LoVo (cell line): ENCODE results near the gene EPHA1.

ENCODE experiments used
- DNase-seq: peaks from one replicate; pipeline ENCODE4 v3.0.0-alpha.2; 2016; ENCODE audit warnings: low spot score

Gene EPHA1

DNA sequence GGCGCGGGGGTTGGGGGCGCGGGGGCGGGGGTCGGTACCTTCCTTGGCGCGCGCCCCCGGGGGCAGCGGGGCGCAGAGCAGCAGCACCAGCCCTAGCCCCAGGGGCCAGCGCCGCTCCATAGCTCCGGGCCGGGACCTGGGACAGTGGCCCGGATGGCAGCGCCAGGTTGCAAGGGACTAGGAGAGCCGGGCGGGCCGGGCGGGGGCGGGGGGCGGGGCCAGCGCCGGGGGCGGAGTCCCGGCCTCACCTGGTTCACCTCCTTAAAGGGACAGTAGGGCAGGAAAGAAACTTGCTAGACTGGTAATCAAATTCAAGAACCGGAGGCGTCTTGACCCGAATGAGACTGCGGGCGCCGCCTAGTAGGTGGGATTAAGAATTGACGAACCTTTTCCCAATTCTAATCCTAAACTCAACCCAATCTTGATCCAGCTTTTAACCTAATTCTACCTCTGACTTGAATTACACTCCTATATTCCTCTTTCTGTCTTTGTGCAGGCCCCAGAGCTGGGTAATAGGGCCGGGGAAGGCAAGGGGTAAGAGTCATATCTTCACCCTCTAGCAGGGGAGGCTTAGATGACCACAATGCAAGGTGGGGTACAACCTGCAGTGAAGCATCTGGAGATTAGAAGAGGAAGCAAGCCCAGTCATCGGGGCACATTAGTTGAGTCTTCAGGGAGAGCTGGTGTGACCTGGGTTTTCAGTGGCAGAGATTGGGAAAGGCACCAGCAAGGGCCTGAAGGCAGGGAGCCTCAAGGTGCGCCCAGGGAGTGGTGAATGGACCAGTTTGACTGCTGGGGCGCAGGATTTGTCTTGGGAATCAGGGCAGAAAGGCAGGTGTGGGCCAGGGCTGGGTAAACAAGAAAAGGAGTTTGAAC is at the start of gene EPHA1:
EPHA1 (minus strand) TSS at position 171 of the 876 bp plus-strand sequence; CDS start at position 120, 51 bp downstream.
- peak; percentile 95 for DNase-seq

DNA sequence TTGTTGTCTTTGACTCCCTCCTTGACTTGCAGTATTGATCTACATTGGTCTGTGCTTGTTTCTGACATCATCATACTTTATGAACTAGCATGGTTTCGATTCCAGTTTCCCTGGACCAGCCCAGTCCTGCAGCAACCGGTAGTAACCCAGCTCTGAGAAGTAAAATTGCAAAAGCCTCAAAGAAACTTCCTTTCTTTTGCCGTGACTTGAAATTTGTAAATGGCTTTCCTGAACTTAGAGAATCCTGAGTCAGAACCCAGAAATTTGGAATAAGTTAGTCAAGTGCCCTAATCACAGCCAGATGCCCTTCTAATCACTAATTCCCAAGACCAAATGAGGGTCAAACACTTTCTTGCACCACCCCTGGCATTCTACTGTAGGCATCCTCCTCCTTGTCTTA is 49.6 kb upstream of the EPHA1 start:
- no peak for DNase-seq

DNA sequence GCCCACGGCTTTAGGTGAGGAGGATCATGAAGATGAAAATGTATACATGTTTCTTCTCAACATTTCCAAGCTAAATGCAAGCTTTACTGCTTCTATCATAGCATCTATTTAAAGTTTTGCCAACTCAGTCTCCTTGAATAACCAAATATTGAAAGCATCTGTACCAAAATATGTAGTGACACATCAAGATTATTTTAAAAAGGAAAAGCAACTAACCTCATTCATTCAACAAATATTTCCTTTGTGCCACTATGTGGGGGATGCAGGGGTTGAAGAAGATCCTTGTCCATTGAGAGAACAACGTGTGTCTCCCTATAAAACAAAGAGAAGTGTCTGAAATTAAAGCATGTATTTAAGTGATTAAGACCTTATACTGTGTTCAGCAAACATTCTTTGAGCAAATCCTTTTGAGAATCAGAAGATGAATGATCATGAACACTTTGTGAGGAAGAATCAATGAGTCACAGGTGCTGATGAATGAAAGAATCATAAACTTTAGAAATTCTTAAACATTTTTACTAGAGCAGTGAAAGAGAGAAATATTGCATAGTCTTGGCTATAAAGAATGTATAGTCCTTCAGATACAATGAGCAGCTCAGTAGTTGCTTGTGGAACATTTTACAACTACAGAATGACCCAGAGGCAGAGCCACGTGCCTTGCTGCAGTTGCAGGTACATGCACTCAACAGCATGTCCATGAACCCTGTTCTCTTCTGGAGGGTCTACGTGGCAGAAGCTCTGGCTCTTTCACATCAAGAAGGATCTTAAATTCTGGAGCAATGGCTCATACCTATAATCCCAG is 48.5 kb upstream of the EPHA1 start:
- DNase-seq, result no peak

DNA sequence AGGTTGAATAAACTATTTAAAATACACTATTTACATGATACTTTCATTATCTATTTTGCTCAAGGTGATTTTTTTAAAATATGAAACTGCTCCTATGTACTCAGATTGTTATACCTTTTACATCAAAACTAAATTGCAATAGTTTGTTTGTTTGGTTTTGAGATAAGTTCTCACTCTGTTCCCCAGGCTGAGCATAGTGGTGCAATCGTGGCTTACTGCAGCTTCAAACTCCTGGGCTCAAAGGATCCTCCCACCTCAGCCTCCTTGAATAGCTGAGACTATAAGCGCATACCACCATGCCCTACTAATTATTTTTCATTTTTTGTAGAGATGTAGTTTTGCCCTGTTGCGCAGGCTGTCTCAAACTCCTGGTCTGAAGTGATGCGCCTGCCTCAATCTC is 47.3 kb upstream of the EPHA1 start:
- no peak for DNase-seq

DNA sequence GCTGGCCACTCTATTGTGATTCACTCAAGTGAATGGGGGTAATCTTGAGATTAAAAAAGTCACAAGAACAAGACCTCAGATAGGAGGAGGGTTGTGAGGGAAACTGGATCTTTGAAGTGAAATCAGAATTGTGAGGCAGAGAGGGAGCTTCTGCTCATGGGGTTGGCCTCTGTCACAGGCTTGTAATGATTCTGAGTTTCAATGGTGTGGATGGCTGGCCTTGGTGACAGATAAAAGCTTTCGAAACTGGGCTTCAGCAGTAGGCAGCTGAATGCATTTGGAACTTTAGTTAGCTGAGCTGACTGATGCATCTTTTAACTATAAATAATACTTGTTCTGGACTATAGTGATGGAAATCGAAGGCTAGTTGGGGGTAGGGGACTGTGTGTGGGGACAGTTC is 46.8 kb upstream of the EPHA1 start:
- DNase-seq, result no peak

DNA sequence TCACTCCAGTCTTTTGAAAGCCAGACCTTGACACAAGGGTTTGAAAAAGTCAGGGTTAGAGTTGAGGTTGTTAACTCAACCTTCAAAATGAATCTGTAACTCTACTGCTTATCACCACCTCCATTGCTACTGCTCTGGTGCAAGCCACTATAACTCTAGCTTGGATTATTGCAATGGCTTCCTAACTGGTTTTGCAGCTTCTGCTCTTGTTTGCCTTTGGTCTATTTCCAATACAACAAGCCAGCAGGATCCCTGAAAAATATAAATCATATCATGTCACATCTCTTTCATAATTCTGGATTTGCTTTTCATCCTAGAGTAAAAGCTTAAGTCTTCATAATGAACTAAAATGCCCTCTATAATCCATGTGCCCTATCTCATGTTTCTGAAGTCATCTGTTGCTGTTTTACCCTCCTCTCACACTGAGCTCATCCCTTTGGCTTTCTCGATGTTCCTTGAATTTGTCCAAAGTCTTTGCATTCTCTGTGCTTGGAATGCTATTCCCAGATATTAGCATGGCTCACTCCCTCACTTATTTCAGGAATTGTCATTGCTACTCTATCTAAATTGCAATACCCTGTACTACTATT is 45.5 kb upstream of the EPHA1 start:
- no peak for DNase-seq

DNA sequence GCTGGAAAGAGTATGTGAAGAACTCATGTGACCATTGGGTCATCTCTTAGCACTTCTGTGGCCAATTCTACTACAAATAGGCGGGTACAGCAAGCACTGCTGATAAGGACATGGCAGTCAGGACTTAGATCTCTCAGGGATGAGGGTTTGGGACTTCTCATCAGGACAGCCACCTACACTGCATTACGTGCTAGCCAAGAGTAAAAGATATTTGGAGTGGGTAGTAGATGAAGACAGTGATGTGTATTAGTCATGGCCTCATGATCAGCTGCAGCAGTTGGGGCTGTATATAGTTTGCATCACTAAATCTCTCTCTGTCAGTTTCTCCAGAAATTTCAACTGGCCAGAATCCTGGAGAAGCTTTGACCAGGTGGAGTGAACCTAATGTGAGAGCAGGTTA is 43.8 kb upstream of the EPHA1 start:
- no peak for DNase-seq

DNA sequence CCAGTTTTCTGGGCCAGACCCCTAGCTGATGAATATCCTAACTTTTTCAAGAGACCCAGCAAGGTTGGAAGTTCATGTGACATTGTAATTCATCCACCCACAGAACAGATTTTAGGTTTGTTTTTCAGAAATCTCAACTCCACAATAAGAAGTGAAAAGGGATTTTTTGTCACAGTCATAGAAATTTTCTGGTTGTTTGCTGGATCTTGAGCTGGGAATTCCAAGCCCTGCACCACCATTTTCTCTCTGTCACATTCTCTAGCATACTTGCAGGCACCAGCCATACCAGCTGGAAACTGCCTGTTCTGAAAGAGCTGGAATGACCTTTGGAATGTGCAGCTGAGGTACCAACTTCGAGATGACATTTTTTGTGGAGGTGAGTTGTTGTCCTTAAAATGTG is 43.1 kb upstream of the EPHA1 start:
- no peak for DNase-seq

DNA sequence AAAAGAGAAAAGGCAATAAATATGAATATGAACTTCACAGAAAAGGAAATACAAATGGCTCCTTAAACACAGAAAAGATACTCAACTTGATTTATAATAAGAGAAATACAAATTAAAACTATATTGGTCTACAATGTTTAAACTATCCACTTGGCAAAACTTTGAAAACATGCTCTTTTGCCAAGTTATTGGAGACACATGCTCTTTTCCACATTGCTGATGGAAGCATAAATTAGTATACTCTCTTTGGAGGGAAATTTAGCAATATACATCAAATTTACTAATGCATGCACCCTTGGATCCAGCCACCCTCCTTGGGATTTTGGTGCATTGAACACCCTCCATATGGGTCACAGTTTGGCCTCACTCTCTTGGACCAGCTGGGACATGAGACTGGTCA is 42.5 kb upstream of the EPHA1 start:
- DNase-seq, result no peak

DNA sequence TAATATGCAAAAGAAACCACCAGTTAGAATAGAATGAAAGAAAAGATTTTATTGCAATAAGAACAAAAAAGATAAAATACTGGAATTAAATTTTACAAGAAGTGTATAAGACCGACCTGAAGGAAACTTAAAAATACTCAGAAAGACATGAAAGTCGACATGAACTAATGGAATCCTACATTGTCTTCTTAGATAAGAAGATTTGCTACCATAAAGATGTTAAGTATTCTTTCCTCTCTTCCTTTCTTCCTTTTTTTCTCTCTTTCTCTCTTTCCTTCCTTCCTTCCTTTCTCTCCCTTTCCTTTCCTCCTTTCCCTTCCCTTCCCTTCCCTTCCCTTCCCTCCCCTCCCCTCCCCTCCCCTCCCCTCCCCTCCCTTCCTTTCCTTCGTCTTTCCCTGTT is 41.1 kb upstream of the EPHA1 start:
- DNase-seq, result no peak

DNA sequence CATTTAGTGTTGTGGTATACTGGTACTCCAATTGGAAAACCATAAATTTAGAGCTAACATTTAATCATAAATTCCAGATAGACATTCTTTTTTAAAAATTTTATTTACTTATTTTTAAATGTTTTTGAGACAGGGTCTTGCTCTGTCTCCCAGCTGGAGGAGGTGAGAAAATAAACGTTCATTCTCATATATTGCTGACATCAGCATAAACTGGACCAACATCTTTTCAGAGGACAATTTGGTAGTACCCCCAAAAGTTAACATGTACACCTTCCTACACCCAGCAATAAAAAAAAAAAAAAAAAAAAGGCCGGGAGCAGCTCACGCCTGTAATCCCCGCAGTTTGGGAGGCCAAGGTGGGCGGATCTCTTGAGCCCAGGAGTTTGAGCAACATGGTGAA is 39.8 kb upstream of the EPHA1 start:
- DNase-seq, result no peak

DNA sequence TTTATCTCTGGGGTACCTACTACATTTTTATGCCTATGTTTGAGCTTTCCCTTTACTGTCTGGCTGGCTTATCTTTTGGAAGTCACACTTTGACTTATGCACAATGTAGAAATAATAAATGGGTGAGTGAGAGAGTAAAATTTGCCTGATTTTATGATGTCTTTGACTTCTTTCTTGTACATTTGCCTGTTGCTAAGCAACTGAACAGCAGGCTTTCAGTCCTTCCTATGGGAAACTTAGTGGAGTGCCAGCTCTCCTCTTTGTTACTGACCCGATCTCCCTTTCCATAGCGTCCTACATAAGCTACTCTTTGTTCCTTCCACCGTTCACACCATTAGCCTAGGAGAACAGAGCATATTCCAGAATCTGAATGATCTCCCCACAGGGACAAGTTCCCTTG is 38.8 kb upstream of the EPHA1 start:
- no peak for DNase-seq

DNA sequence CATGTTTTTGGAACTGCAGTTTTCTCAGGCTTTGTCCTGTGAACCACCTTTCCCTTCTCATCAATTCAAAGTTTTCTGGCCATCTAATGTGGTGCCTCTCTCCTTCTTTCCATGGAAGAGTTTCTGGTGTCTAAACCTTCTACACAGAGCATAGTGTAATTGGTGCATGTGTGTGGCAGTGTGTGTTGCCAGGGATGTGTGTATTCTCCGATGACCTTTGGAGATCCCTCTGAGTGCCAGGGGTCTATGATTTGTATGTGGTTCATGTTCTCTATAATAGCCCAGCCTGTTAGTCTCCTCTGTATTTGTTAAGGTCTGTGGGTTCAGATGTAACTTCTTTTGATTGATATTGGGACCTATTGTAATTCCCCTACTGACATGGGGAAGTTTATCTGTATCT is 36.1 kb upstream of the EPHA1 start:
- no peak for DNase-seq

DNA sequence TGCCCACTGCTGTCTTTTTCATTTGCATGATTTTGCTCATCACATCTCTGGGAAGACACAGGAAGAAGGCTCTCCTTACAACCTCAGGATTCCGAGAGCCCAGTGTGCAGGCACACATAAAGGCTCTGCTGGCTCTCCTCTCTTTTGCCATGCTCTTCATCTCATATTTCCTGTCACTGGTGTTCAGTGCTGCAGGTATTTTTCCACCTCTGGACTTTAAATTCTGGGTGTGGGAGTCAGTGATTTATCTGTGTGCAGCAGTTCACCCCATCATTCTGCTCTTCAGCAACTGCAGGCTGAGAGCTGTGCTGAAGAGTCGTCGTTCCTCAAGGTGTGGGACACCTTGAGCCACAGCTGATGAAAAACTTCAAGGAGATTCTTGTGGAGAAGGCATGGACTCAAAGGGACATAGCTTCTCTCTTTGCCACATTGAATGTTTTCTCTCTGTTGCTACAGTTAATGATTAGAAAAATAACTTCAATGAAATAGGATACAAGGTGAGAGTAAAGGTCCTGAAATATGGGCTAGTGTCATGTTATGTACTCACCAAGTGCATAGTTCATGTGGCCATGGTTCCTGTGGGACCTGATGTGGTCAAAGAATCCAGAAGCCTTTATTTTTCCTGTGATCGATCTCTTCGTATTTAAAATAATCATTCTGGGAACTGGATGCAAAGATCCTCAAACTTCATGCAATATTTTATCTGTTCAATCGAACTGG is 35.6 kb upstream of the EPHA1 start:
- no peak for DNase-seq

DNA sequence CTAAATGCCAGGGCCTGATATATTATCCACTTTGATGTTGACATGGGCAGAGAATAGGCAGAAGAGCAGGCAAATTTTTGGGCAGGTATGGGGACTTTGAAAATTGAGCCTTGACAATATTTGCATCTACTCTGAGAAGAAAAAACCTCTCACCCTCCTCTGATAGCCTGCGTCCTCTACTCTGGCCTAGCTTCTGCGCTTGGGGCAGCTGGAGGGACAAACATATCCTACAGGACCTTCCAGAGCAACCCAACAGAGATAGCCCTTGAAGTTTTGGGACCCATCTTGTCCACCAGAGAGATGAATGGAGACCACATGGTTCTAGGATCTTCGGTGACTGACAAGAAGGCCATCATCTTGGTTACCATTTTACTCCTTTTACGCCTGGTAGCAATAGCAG is 34.5 kb upstream of the EPHA1 start, which contains the start of gene TAS2R60:
TAS2R60 (plus strand) TSS at position 301 of the 400 bp plus-strand sequence; CDS start at position 301, 0 bp downstream.
- no peak for DNase-seq

DNA sequence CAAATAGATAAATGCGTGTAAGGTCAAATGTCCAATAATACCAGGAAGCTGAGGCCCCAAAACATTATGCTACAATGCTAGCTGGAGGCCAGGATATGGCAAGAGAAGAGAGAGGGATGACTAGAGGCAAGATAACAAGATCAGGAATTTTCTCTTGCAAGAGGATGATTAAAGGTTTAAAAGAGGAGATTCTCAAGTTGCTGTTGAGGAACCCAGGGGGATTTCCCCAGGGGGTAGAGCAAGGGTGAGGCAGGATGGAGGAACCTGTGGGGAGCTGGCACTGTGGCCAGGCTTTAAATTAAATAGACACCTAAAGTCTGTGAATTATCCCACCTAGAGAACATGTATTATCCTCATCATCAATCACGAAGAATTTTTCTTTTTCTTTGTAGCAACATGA is 31.2 kb upstream of the EPHA1 start:
- no peak for DNase-seq

DNA sequence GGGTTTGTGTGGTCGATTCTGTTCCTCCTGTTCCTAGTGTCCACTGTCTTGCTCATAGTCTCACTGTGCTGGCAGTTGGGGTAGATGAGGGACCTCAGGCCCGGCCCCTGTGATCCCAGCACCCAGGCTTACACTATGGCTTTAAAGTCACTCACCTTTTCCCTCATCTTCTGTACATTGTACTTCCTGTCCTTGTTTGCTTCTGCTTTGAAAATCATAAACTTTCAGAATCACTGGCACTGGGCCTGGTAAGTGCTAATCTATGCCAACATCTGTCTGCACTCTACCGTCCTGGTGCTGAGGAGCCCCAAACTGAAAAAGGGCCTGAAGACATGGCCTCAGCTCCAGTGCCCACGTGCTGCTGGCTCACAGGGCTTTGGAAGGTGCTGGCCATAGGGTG is 28.9 kb upstream of the EPHA1 start:
- DNase-seq, result no peak

DNA sequence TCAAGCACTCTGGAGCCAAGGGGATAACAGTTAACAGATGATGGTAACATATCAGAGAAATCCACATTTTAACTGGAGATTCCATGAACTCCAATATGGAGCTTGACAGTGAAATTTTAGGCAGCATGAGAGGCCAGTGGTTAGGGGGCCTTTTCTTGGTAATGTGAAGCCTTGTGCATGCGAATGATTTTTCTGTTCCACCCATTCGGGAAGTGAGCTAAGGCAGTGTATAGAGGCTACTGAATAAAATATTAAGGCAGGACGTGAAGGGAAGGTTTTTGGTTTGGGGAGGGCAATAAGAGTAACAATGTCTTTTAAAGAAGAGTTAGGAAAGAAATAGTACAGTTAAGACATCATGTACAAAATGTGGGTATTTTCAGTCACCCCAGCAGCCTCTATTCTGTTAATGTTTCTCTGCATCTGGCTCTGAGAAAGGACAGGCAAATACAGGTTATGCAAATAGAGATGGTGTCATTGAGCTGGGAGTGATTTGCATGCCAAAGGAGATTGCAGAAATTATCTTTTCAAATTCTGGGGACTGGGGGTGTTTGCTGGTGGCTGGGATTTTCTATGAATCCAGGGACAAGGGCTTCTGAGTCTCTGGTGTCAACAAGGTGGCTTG is 27.8 kb upstream of the EPHA1 start:
- DNase-seq, result no peak

DNA sequence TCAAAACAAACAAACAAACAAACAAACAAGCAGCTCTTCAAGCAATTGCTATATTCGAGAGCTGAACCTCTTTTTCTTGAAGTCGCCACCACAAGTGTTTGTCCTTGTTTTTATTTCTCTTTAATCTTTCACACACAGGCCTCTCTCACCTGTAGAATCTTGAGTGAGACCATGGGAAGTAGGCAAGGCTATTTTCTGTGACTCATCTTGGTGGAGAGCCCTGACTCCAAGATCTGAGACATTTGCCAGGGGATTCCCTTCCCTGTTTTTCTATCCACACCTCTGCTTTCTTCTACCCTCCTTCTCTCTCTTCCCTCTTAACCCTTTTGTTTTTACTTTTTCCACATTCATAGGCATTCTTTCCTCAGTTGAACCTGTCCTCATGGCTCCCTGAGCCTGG is 26.6 kb upstream of the EPHA1 start:
- DNase-seq, result peak; percentile 42

DNA sequence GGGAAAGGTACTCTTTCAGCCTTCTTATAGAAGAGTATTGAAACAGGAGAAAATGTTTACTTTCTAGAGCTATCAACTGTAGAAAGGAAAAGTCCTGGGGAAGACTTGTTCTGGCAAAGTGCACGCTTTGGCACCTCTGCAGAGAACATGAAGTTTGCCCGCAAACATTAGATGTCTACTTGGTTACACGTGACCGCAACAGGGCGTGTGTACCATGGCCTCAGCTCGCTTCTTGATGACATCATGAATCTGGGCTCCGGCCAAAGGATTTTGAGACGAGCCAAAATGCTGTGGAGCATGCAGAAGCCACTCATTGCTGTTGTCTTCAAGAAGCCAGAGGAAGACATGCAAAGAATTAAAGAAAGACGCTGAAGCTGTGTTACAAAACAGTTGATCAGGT is 26.0 kb upstream of the EPHA1 start:
- DNase-seq, result peak; percentile 68

DNA sequence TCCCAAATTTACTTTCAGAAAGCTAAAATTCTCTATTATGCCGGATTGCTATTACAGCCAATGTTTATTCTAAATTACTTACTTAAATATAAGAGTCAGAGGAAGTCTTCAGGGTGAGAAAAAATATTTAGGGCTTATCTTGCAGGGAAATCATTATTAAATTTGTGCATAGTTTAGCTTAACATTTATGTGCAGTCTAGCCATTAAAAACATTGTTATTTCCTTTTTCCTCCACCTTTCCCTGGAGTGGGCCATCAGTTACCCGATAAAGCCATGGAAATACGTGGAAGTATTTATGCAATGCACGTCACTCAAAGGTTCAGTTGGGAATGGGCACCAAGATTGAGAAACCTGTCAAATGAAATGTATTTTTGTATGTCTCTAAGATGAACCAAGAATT is 25.1 kb upstream of the EPHA1 start:
- DNase-seq, result no peak

DNA sequence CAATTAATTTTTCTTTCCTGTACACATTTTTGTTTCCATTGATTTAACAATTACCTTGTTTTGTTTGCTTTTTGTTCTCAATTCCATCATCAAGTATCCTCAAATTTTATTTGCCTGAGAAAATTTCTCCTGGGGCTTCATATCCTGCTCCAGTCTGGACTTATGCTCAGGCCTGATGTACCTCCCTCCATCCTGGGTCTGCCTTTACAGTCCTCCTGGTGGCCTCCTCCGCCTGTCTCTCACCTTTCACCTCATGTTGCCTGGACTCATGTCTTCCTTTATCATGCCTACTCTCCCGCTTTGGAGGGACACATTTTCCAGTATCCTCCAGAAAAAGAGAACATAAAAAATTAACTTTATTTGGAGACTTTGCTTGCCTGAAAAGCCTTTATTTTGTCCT is 22.5 kb upstream of the EPHA1 start:
- no peak for DNase-seq
